ENCODE measurements around the gene ADGRD2. TPM values are rescaled to one million over a fixed set of nuclear protein-coding genes. Genes with fewer than 3 reads are reported as not detected.

ADGRD2 gene
- 0.10 TPM for polyA plus RNA-seq (2013, experiment 1 of 2)
- 0.32 TPM for polyA plus RNA-seq (2013, experiment 2 of 2)

GRCh38 chr9:124450241-124450924 is at the start of gene ADGRD2:
Gene ADGRD2 (plus strand): TSS chr9:124450451. CDS start chr9:124451667, 1,216 bp downstream.
- Histone ChIP-seq H3K79me1 (ENCODE audit: low read length) (no peaks in the 10 kb centered on the region), H2BK15ac (replicated peaks; ENCODE audit: low read depth) (no peak within 1 kb of the TSS), H2BK5ac (ENCODE audit: low read length) (no peak within 1 kb of the TSS), H3K27me3 (ENCODE audit: insufficient read depth, low read length, poor library complexity) (no peaks in the 10 kb centered on the region), H3K23ac (ENCODE audit: low read length) (peak within 1 kb of the TSS; percentile 25), H3K4me1 (ENCODE audit: control insufficient read depth, low read depth, low read length) (peaks cover 4% of the 10 kb centered on the region), H3K4ac (ENCODE audit: low read depth, low read length) (no peak within 1 kb of the TSS), H3K27ac (ENCODE audit: low read depth, low read length) (no peak within 1 kb of the TSS), H3K56ac (ENCODE audit: low read length) (peak within 1 kb of the TSS; percentile 72), H4K8ac (ENCODE audit: low read depth, low read length) (no peak within 1 kb of the TSS), H3K79me2 (ENCODE audit: control insufficient read depth, insufficient read depth, low read length) (no peaks in the 10 kb centered on the region), H2BK120ac (ENCODE audit: low read depth, low read length) (no peak within 1 kb of the TSS), H4K5ac (ENCODE audit: low read length) (no peak within 1 kb of the TSS), H2AK5ac (ENCODE audit: low read length) (no peak within 1 kb of the TSS), H3K4me3 (ENCODE audit: low read length) (no peak within 1 kb of the TSS), H3K4me2 (ENCODE audit: low read length) (peak within 1 kb of the TSS; percentile 63), H3K9ac (ENCODE audit: low read length) (peak within 1 kb of the TSS; percentile 31), H3K36me3 (ENCODE audit: control insufficient read depth, insufficient read depth, low read length) (no peaks in the 10 kb centered on the region), H3K18ac (ENCODE audit: low read length) (no peak within 1 kb of the TSS)
- WGBS (ENCODE audit: extremely low coverage, insufficient coverage, low lambda C conversion rate): no CpG with 5 or more reads among the region's 41 CpGs
- peak; percentile 90 for DNase-seq

GRCh38 chr9:124403246-124403645 is 47.0 kb upstream of the ADGRD2 start:
- H3K4me1 ChIP-seq (ENCODE audit: control insufficient read depth, low read depth, low read length): peaks cover 9% of the 10 kb centered on the region
- H3K23ac ChIP-seq (ENCODE audit: low read length): no peak overlapping the region
- H3K56ac ChIP-seq (ENCODE audit: low read length): no peak overlapping the region
- H2AK5ac ChIP-seq (ENCODE audit: low read length): no peak overlapping the region
- H3K27me3 ChIP-seq (ENCODE audit: insufficient read depth, low read length, poor library complexity): no peaks in the 10 kb centered on the region
- no peak overlapping the region for H2BK120ac ChIP-seq (ENCODE audit: low read depth, low read length)
- H3K4me3 ChIP-seq (ENCODE audit: low read length): no peak overlapping the region
- H3K36me3 ChIP-seq (ENCODE audit: control insufficient read depth, insufficient read depth, low read length): peaks cover 5% of the 10 kb centered on the region
- no peak for DNase-seq
- WGBS (ENCODE audit: extremely low coverage, insufficient coverage, low lambda C conversion rate): no CpG with 5 or more reads among the region's 4 CpGs
- no peak overlapping the region for H3K4me2 ChIP-seq (ENCODE audit: low read length)
- peaks cover 29% of the 10 kb centered on the region for H3K79me2 ChIP-seq (ENCODE audit: control insufficient read depth, insufficient read depth, low read length)
- H3K79me1 ChIP-seq (ENCODE audit: low read length): peaks cover 16% of the 10 kb centered on the region
- H3K27ac ChIP-seq (ENCODE audit: low read depth, low read length): no peak overlapping the region
- no peak overlapping the region for H3K18ac ChIP-seq (ENCODE audit: low read length)
- H4K5ac ChIP-seq (ENCODE audit: low read length): no peak overlapping the region
- no peak overlapping the region for H3K4ac ChIP-seq (ENCODE audit: low read depth, low read length)
- H2BK5ac ChIP-seq (ENCODE audit: low read length): no peak overlapping the region
- no peak overlapping the region for H4K8ac ChIP-seq (ENCODE audit: low read depth, low read length)
- no peak overlapping the region for H2BK15ac ChIP-seq (replicated peaks; ENCODE audit: low read depth)
- no peak overlapping the region for H3K9ac ChIP-seq (ENCODE audit: low read length)

- Histone ChIP-seq H3K79me2 (ENCODE audit: control insufficient read depth, insufficient read depth, low read length) (peaks cover 10% of the 10 kb centered on the region), H2BK15ac (replicated peaks; ENCODE audit: low read depth) (no peak overlapping the region), H4K8ac (ENCODE audit: low read depth, low read length) (no peak overlapping the region), H3K4me3 (ENCODE audit: low read length) (no peak overlapping the region), H4K5ac (ENCODE audit: low read length) (no peak overlapping the region), H3K4ac (ENCODE audit: low read depth, low read length) (no peak overlapping the region), H2BK5ac (ENCODE audit: low read length) (no peak overlapping the region), H3K27ac (ENCODE audit: low read depth, low read length) (no peak overlapping the region), H3K36me3 (ENCODE audit: control insufficient read depth, insufficient read depth, low read length) (peaks cover 10% of the 10 kb centered on the region), H3K9ac (ENCODE audit: low read length) (no peak overlapping the region), H3K27me3 (ENCODE audit: insufficient read depth, low read length, poor library complexity) (no peaks in the 10 kb centered on the region), H3K79me1 (ENCODE audit: low read length) (peaks cover 7% of the 10 kb centered on the region), H3K56ac (ENCODE audit: low read length) (no peak overlapping the region), H3K23ac (ENCODE audit: low read length) (no peak overlapping the region), H3K4me1 (ENCODE audit: control insufficient read depth, low read depth, low read length) (no peaks in the 10 kb centered on the region), H3K4me2 (ENCODE audit: low read length) (no peak overlapping the region), H2BK120ac (ENCODE audit: low read depth, low read length) (no peak overlapping the region), H3K18ac (ENCODE audit: low read length) (no peak overlapping the region), H2AK5ac (ENCODE audit: low read length) (no peak overlapping the region)
- no CpG with 5 or more reads among the region's 3 CpGs for WGBS (ENCODE audit: extremely low coverage, insufficient coverage, low lambda C conversion rate)
- no peak for DNase-seq
Measured at GRCh38 chr9:124409410-124409809, 40.8 kb upstream of the ADGRD2 start.

GRCh38 chr9:124410321-124410913 is 39.8 kb upstream of the ADGRD2 start:
- Histone ChIP-seq H3K79me2 (ENCODE audit: control insufficient read depth, insufficient read depth, low read length) (peaks cover 17% of the 10 kb centered on the region), H4K5ac (ENCODE audit: low read length) (no peak overlapping the region), H2AK5ac (ENCODE audit: low read length) (no peak overlapping the region), H2BK15ac (replicated peaks; ENCODE audit: low read depth) (no peak overlapping the region), H3K56ac (ENCODE audit: low read length) (no peak overlapping the region), H3K79me1 (ENCODE audit: low read length) (peaks cover 10% of the 10 kb centered on the region), H2BK5ac (ENCODE audit: low read length) (no peak overlapping the region), H3K23ac (ENCODE audit: low read length) (no peak overlapping the region), H3K4me1 (ENCODE audit: control insufficient read depth, low read depth, low read length) (no peaks in the 10 kb centered on the region), H3K9ac (ENCODE audit: low read length) (no peak overlapping the region), H3K27ac (ENCODE audit: low read depth, low read length) (no peak overlapping the region), H3K27me3 (ENCODE audit: insufficient read depth, low read length, poor library complexity) (no peaks in the 10 kb centered on the region), H4K8ac (ENCODE audit: low read depth, low read length) (no peak overlapping the region), H3K4ac (ENCODE audit: low read depth, low read length) (no peak overlapping the region), H3K4me3 (ENCODE audit: low read length) (no peak overlapping the region), H2BK120ac (ENCODE audit: low read depth, low read length) (no peak overlapping the region), H3K18ac (ENCODE audit: low read length) (no peak overlapping the region), H3K36me3 (ENCODE audit: control insufficient read depth, insufficient read depth, low read length) (peaks cover 6% of the 10 kb centered on the region), H3K4me2 (ENCODE audit: low read length) (no peak overlapping the region)
- no peak for DNase-seq
- no CpG with 5 or more reads among the region's 3 CpGs for WGBS (ENCODE audit: extremely low coverage, insufficient coverage, low lambda C conversion rate)

GRCh38 chr9:124411514-124412227 is 38.6 kb upstream of the ADGRD2 start:
- DNase-seq: no peak
- H3K4me3 ChIP-seq (ENCODE audit: low read length): no peak overlapping the region
- H3K9ac ChIP-seq (ENCODE audit: low read length): no peak overlapping the region
- H2BK120ac ChIP-seq (ENCODE audit: low read depth, low read length): no peak overlapping the region
- H3K4ac ChIP-seq (ENCODE audit: low read depth, low read length): no peak overlapping the region
- H3K79me1 ChIP-seq (ENCODE audit: low read length): peaks cover 10% of the 10 kb centered on the region
- H3K56ac ChIP-seq (ENCODE audit: low read length): no peak overlapping the region
- H2BK5ac ChIP-seq (ENCODE audit: low read length): no peak overlapping the region
- no peaks in the 10 kb centered on the region for H3K27me3 ChIP-seq (ENCODE audit: insufficient read depth, low read length, poor library complexity)
- no peak overlapping the region for H3K23ac ChIP-seq (ENCODE audit: low read length)
- no peak overlapping the region for H4K5ac ChIP-seq (ENCODE audit: low read length)
- H3K79me2 ChIP-seq (ENCODE audit: control insufficient read depth, insufficient read depth, low read length): peaks cover 17% of the 10 kb centered on the region
- H2BK15ac ChIP-seq (replicated peaks; ENCODE audit: low read depth): no peak overlapping the region
- no peak overlapping the region for H3K4me2 ChIP-seq (ENCODE audit: low read length)
- no peak overlapping the region for H4K8ac ChIP-seq (ENCODE audit: low read depth, low read length)
- no CpG with 5 or more reads among the region's 5 CpGs for WGBS (ENCODE audit: extremely low coverage, insufficient coverage, low lambda C conversion rate)
- H2AK5ac ChIP-seq (ENCODE audit: low read length): no peak overlapping the region
- no peak overlapping the region for H3K27ac ChIP-seq (ENCODE audit: low read depth, low read length)
- H3K4me1 ChIP-seq (ENCODE audit: control insufficient read depth, low read depth, low read length): no peaks in the 10 kb centered on the region
- H3K18ac ChIP-seq (ENCODE audit: low read length): no peak overlapping the region
- peaks cover 6% of the 10 kb centered on the region for H3K36me3 ChIP-seq (ENCODE audit: control insufficient read depth, insufficient read depth, low read length)

Measured in mesendoderm (in vitro differentiated cells).